Stimulated activated memory B cell treated with anti-CD40 and anti-IgM and Interleukin-4, amounts not matched to agents 10 μg/mL and 1 μg/mL and 100 μg/mL, for 72 hours (primary cell): Measurements from ENCODE around the gene PFN3.

Source experiments
- ATAC-seq: fragments of 150-1000 bp; cut with Tn5 transposase; 2 replicates; pipeline ENCODE4 v1.10.0; 2021
- H3K27ac Mint-ChIP-seq: one replicate; pipeline ENCODE4 v1.8.0; 2022; ENCODE audit warnings: mild to moderate bottlenecking, mixed read lengths
- H3K27me3 Mint-ChIP-seq: one replicate; pipeline ENCODE4 v1.8.0; 2022; ENCODE audit warnings: mixed read lengths
- H3K36me3 Mint-ChIP-seq: one replicate; pipeline ENCODE4 v1.8.0; 2022; ENCODE audit warnings: mixed read lengths
- H3K4me1 Mint-ChIP-seq: one replicate; pipeline ENCODE4 v1.8.0; 2022; ENCODE audit warnings: mixed read lengths
- H3K4me3 Mint-ChIP-seq: one replicate; pipeline ENCODE4 v1.8.0; 2022; ENCODE audit warnings: mild to moderate bottlenecking, moderate library complexity, mixed read lengths
- H3K9me3 Mint-ChIP-seq: one replicate; pipeline ENCODE4 v1.8.0; 2022; ENCODE audit warnings: mixed read lengths

PFN3 gene

DNA sequence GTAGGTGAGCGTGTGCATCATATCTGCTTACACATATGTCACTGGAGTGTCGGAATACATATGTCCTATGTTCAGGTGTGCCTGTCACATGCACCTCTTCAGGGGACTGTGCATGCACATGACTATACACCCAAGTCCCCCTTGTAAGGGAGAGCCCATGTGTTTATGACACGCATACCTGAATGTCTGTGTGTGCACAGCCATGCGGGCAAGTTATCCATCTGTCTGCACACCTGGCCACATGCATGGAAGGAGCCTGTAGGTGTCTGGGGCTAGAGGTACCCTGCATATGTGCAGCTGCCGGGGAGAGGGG, 43.4 kb downstream of the PFN3 start:
- H3K27ac Mint-ChIP-seq, result peak overlapping the region; percentile 79
- no peaks in the 10 kb centered on the region for H3K36me3 Mint-ChIP-seq
- no peaks in the 10 kb centered on the region for H3K9me3 Mint-ChIP-seq
- H3K27me3 Mint-ChIP-seq, result no peaks in the 10 kb centered on the region
- H3K4me3 Mint-ChIP-seq, result peak overlapping the region; percentile 94
- ATAC-seq, result no peak
- peaks cover 72% of the 10 kb centered on the region for H3K4me1 Mint-ChIP-seq

- Mint-ChIP-seq H3K9me3 (no peaks in the 10 kb centered on the region), H3K4me3 (no peak overlapping the region), H3K4me1 (peaks cover 72% of the 10 kb centered on the region), H3K27ac (peak overlapping the region; percentile 79), H3K36me3 (no peaks in the 10 kb centered on the region), H3K27me3 (no peaks in the 10 kb centered on the region)
- ATAC-seq, result no peak
Measured at GRCh38 chr5:177356746-177357145, 43.7 kb downstream of the PFN3 start.

DNA sequence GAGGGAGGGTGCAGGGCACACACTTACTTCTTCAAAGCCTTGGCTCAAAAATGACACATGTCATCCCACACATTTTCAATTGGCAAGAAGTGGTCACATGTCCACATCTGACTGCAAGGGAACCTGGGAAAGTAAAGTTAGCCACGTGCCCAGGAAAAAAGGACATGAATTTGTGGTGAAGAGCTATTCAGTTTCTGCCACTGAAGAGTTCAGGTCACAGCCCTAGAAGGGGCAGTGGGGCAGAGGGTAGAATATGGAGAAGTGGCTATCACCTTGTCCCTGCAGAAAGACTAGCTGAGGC, 44.6 kb downstream of the PFN3 start:
- H3K4me1 Mint-ChIP-seq, result peaks cover 63% of the 10 kb centered on the region
- H3K9me3 Mint-ChIP-seq, result no peaks in the 10 kb centered on the region
- no peaks in the 10 kb centered on the region for H3K36me3 Mint-ChIP-seq
- no peak overlapping the region for H3K4me3 Mint-ChIP-seq
- no peaks in the 10 kb centered on the region for H3K27me3 Mint-ChIP-seq
- no peak for ATAC-seq
- peak overlapping the region; percentile 53 for H3K27ac Mint-ChIP-seq

DNA sequence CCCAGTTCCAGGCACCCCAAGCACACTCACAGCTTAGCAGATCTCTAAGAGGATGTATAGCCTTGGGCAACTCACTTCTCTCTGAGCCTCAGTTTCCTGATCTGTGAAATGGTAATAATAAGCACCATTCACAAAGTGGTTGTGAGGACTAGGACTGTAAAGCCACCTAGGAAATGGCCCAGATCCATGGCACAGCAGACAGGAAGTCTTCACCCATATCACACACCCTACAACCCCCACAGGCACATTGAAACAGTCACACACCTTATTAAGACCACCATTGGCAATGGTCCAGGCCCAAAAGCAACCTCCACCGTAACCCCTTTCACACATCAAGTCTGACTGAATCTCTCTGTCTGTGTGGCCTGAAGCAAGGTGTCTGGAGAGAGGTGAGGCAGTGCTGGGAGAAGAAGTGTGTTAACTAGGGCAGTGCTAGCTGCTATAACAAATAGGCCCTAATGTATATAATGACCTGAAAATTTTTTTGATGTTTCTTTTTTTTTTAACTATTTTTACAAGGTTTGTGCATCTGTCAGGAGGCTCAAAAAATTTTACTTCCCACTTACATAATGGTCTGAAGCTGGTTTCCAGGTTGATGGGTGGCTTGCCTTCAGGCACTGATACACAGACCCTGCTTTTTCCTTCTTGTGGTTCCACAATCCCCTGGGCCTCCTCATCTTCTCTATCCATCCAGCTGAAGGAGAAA, 45.1 kb downstream of the PFN3 start:
- ATAC-seq, result no peak
- H3K27ac Mint-ChIP-seq, result peak overlapping the region; percentile 53
- H3K4me3 Mint-ChIP-seq, result no peak overlapping the region
- H3K27me3 Mint-ChIP-seq, result no peaks in the 10 kb centered on the region
- no peaks in the 10 kb centered on the region for H3K36me3 Mint-ChIP-seq
- no peaks in the 10 kb centered on the region for H3K9me3 Mint-ChIP-seq
- peaks cover 61% of the 10 kb centered on the region for H3K4me1 Mint-ChIP-seq

- Mint-ChIP-seq H3K9me3 (no peaks in the 10 kb centered on the region), H3K27ac (peak overlapping the region; percentile 32), H3K36me3 (peaks cover 4% of the 10 kb centered on the region), H3K27me3 (no peaks in the 10 kb centered on the region), H3K4me1 (peaks cover 61% of the 10 kb centered on the region), H3K4me3 (no peak overlapping the region)
- ATAC-seq, result no peak
Measured at GRCh38 chr5:177354711-177355110, 45.8 kb downstream of the PFN3 start.

GRCh38 chr5:177354256-177354655, 46.2 kb downstream of the PFN3 start:
- no peak overlapping the region for H3K4me3 Mint-ChIP-seq

GRCh38 chr5:177353093-177353492, 47.4 kb downstream of the PFN3 start:
- peaks cover 13% of the 10 kb centered on the region for H3K36me3 Mint-ChIP-seq
- no peak overlapping the region for H3K27ac Mint-ChIP-seq
- ATAC-seq, result no peak
- H3K9me3 Mint-ChIP-seq, result no peaks in the 10 kb centered on the region
- H3K4me3 Mint-ChIP-seq, result no peak overlapping the region
- H3K27me3 Mint-ChIP-seq, result no peaks in the 10 kb centered on the region
- H3K4me1 Mint-ChIP-seq, result peaks cover 55% of the 10 kb centered on the region

More at GRCh38 chr5:177354256-177354655, 46.2 kb downstream of the PFN3 start:
- H3K4me1 Mint-ChIP-seq, result peaks cover 61% of the 10 kb centered on the region
- peaks cover 8% of the 10 kb centered on the region for H3K36me3 Mint-ChIP-seq
- no peak for ATAC-seq
- peak overlapping the region; percentile 32 for H3K27ac Mint-ChIP-seq
- no peaks in the 10 kb centered on the region for H3K9me3 Mint-ChIP-seq
- H3K27me3 Mint-ChIP-seq, result no peaks in the 10 kb centered on the region

GRCh38 chr5:177351392-177352329, 48.8 kb downstream of the PFN3 start, which contains the start of gene LMAN2:
Gene LMAN2 (minus strand): TSS chr5:177351668. CDS start chr5:177351647, 21 bp downstream.
- peak within 1 kb of the TSS; percentile 91 for H3K4me3 Mint-ChIP-seq
- peak; percentile 99 for ATAC-seq
- peak within 1 kb of the TSS; percentile 98 for H3K27ac Mint-ChIP-seq
- no peaks in the 10 kb centered on the region for H3K9me3 Mint-ChIP-seq
- peaks cover 52% of the 10 kb centered on the region for H3K4me1 Mint-ChIP-seq
- no peaks in the 10 kb centered on the region for H3K27me3 Mint-ChIP-seq
- peaks cover 13% of the 10 kb centered on the region for H3K36me3 Mint-ChIP-seq

DNA sequence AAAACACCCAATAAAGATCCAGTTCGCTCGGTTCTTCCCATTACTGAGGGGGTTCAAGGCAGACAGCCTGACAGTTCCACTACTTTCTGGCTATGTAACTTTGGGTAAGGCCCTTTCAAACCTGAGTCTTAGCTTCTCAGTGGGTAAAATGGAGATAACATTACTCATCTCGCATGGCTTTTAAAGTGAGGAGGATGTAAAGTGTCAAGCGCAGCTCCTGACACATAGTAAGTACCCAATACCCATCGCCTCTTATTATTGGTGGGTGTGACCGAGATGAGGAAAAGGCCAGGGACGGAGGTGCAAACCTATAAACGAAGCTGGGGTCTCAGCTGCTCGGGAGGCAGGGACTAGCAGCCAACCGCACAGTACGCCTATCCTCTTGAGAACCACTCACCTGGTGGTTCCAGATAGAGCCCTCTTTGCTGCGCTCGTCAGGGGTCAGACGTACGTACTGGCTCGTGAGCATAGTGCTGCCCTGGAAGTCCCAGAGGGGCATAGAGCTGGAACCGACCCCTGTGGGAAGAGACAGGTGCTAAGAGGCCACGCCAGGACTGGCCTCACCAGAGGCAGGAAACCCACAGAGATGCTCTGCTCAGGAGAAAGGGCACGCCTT, 49.6 kb downstream of the PFN3 start:
- Mint-ChIP-seq H3K4me3 (peak overlapping the region; percentile 91), H3K4me1 (peaks cover 52% of the 10 kb centered on the region), H3K27ac (peak overlapping the region; percentile 98), H3K27me3 (no peaks in the 10 kb centered on the region), H3K9me3 (no peaks in the 10 kb centered on the region), H3K36me3 (peaks cover 13% of the 10 kb centered on the region)
- ATAC-seq, result no peak
